SW 1271 (cell line): Measurements from ENCODE around the gene TEX22.

Experiments
- DNase-seq, 2 experiments: peaks; one replicate each; lab custom pipeline; 2025; lab: John Stamatoyannopoulos, UW

The TEX22 gene

DNA sequence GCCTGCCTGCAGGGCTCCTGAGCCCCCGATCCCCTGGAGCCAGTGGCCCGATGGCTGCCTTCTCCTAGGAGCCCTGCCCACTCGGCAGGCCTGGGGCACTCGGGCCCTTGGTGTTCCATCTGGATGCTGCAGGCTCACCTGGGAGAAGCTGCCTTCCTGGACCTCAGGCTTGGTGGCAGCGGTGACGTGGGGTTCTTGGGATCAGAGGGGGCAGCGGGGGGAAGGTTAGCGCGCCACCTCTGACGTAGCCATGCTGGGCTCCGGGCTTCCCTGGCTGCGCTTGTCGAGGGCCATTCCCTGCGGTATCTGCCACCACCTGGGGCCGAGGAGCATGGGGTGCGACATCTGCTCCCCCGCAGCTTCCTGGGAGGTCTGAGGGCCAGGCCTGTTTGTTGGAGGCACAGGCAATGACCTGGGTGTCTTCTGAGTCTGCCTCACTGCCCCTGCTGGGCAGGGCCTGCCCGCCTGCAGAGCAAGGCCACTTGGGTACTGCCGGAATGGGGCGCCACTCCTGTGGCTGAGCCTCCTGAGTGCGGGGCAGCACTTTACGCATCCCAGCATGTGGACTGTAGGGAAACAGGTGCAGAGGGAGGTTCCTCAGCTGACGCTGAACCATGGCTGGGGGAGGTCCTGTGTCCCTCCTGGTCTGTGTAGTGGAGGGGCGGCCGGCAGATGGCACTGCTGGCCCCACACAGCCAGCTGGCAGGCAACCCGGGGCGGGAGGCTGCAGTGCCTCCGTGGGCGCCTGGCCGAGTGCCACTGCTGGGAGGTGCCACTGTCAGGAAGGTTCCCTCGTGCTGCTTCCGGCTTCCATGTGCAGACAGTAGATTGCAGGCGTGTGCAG, 41.6 kb downstream of the TEX22 start:
- no peak for DNase-seq

DNA sequence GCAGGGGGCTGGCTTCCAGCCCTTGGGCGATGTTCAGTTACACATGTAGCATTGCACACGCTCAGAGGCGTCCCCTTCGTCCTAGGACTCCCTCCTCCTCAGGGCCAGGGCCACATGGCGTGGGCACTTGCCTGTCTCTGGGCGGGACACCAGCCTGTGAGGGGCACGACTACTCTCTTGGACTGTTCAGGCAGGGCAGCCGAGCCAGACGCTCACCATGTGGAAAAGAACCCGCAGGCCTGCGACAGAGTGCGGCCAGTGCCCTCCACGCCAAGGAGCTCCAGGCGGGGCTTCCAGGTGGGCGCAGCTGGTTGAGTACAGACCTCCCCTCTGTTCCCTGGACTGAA, 42.2 kb downstream of the TEX22 start:
- DNase-seq, result no peak

DNA sequence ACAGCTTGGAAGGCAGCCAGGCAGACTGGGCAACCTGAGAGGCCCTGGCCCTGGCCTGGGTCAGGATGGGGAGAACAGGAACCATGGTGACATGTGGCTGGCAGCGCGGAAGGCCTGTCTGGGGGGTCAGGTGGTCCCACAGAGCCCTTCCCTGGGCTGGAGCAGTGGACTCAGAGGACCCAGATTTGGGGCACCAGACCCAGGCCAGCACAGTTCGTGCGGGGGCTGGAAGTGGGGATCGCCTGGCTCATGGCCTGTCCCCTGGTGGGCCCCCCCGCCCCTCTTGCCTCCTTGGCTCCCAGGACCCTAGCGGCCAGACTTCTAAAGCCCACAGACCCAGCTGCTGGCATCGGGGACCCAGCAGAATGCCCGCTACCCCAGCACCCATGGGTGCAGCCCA, 42.7 kb downstream of the TEX22 start:
- DNase-seq, result no peak

DNA sequence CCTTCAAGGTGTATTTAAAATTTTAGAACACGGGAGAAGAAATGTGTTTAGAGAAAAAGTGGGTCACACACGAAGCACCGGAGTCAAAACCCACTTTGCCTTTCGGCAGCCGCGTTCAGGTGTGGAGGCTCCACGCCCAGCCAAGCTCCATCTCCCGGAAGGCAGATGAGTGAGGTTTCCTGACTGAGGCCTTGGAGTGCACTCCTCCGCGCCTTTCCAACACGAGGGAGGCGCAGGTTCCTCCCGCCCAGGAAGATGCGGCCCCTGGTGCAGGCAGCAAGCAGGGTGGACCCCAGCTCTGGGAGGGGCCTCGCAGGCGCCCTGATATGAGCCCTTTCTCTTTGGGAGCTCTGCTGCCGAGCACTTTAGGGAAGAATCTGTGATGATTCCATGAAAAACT, 43.8 kb downstream of the TEX22 start:
- no peak for DNase-seq

DNA sequence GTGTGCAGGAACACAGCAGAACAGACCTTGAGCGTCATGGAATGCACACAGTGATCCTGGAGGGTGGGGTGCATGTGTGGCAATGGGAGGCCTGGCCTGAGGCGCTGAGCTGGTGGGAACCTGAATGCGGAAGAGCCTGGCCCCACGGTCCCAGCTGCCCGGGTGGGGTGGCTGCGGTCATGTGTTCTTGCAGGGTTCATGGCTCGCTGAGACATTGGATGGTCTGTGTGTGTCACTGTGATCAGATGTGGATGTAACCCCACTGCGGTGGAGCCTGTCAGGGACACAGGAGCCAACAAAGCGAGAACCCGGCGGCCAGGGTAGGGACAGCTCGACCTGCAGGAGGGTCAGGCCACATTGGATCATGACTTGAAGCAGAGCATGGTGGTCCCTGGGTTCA, 44.5 kb downstream of the TEX22 start:
- no peak for DNase-seq

DNA sequence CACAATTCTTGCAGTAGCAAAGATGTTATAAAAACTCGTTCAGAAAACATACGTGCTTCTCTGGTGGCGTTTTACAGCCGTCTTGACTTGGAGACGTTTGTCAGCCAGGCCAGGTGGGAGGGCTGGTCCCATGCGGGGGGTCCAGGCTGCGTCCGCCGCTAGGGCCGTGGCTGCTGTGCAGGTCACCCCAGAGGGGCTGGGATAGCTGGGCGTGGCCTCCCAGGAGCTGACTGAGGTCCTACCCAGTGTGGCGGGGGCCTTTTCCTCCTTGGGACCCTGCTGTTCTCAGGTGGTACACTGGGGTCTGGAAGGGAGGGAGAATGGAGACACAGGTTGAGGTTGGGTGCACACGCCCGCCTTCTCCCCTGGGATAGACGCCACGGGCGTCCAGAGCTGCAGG, 46.5 kb downstream of the TEX22 start:
- DNase-seq, result no peak

DNA sequence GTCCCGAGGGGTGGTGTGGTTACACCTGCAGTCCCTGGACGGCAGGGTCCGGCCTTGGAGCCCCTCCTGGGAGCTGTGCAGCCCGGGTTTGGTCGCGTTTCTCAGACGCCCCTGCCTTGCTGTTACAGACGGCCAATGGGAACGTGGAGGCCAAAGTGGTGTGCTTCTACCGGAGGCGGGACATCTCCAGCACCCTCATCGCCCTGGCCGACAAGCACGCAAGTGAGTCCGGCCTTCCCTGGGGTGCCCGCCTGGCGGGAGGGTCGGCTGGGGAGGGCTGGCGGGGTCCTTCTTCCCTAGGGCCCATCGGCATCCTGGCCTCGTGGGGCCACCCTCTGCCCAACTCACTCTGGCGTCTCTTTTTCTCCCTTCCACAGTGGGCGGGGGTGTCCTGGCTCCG, 47.0 kb downstream of the TEX22 start:
- no peak for DNase-seq

DNA sequence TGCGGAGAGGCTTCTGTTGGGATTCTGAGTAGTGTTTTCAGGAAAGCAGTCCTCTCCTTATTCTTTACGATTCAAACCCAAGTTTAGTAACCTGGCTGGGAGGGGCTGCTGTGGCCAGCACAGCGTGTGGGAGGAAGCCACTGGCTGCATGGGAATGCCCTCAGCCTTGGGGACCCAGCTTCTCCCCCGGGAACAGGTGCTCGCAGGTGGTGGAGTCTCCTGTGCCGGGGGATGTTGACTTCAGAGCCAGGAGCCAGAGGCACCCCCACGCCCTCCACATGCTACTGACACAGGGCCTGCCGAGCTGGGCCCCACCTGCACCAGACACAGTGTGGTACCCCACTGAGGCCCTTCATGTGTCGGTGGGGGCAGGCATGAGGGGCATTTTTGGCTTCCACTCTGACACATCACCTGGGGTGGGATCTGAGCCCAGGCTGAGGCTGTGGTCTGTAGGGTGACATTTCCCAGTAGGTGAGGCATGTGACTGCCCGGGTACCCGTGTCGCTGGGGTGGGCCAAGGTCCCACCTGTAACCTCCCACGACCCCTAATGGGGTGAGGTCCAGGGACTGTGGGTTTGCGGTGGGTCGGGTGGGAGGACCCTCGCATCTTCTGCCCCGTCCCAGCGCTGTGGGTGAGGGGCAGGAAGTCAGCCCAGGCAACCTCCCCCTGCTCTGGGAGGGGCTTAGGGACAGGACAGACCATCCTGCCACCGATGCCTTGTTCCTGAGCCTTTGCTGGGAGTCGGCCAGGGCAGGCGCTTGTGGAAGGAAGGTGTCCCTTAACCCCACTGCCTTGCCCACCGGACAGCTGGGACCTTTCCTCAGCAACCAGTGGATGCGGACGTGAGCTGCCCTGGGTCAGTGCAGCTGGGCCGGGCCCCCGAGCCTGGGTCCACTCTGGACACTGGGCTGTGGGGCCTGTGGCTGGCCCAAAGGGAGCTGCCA, 47.8 kb downstream of the TEX22 start:
- DNase-seq, result no peak

DNA sequence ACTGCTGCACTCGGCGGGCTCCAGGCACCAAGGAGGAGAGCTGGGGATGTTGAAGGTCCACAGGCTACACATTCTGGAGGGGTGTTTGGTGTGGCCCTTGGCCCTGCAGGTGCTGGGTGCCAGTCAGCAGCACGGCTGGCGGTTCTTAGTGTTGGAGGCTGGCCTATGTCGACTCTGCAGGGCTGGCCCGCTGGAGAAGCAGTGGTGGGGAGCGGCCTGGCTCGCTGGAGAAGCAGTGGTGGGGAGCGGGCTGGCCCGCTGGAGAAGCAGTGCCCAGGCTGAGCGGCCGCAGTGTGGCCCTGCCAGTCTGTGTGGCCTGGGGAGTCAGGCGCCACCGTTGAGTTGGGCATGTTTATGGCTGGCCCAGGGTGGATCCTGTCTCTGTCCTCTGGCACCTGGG, 48.6 kb downstream of the TEX22 start:
- no peak for DNase-seq

DNA sequence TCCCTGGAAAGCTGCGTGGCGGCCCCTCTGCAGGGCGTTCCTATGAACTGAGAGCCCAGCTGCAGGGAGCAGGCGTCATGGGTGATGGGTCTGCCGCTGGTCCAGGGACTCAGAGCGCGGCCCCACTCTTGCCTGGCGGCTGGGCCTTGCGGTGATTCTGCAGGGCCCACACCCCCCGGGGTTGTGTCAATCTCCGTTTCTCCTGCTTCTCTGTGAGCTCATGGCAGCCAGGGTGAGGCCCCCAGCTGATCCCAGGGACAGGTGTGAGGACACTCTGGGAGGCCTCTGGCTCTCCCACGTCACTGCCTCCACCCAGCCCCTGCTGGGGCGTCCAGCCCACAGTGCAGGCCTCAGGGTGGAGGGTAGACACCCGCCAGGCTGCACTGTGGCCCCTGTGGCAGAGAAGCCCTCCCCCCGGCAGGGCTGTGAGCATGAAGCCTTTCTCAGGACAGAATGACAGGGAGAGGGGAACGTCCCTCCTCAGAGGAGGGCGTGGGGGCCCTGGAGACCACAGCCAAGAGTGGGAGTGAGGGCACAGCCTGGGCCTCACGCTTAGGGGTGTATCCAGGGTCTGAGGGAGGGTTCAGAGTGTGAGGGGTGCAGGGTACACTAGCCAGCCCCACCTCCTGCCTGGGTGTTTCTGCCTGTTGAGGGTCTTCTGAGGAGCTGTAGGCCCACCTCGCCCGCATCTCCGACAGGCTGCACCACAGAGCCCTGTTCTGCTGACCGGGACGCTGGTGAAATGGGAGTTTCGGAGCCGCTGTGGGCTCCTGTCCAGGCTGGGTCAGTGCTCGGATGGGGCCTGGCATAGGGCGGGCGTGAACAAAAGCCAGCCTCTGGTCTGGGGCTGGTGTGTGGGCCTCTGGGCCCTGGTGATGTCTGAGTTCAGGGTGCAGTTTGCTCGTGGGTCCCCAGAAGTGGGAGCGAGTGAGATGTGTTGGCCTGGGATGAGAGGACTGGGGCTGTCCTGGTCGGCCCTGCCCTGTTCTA, 49.6 kb downstream of the TEX22 start:
- DNase-seq, result no peak

DNA sequence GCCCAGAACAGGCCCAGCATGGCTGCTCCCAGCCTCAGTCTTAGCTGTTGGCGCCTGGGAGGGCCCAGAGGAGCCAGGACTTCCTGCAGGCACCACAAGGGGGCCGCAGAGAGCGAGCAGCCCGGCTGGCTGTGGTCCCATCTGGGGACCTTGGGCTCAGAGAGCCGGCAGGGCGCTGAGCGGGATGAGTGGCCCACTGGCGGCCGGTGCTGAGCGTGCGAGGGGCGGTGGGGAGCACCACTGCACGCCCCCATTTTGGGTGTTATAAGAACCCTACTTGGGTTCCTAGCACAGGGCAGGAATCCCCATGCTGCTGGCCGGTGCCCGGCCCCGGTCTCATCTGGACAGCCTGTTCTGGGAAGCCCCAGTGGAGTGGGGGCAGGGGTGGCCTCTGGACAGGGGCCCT, 50.4 kb downstream of the TEX22 start:
- no peak for DNase-seq

DNA sequence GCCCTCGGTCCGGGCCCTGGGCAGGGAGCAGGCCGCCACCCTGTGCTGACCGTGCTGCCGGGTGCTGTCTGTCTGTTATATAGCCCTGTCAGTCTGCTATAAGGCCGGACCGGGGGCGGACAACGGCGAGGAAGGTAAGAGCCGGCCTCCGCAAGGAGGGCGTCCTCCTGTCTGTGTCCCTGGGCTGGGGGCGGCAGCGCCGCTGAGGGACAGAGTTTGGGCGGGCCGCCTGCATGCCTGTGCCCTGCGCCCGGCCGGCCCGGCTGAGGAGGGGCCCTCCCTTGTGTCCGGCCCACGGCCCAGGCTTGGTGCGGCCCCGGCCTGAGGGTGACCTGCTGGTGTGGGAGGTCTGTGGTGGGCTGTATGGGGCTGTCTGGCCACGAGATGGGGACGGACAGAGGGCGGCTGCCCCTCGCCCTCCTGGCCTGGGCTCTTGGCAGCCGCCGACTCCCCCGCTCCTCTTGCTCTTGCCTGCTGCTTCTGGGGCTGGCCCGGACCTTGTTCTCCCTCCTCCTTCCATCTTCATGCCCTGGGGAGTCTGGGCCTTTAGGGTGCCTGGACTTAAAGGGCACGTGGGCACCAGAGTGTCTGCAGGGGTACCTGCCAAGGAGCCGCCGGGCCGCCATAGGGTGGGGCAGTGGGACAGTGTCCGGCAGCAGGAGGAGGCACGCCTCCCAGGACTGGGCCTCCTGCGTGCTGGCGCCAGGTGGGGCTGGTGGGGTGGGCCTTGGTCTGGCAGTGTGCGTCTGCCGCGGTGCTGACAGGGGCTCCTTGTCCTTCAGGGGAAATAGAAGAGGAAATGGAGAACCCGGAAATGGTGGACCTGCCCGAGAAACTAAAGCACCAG, 51.2 kb downstream of the TEX22 start:
- DNase-seq, result no peak

DNA sequence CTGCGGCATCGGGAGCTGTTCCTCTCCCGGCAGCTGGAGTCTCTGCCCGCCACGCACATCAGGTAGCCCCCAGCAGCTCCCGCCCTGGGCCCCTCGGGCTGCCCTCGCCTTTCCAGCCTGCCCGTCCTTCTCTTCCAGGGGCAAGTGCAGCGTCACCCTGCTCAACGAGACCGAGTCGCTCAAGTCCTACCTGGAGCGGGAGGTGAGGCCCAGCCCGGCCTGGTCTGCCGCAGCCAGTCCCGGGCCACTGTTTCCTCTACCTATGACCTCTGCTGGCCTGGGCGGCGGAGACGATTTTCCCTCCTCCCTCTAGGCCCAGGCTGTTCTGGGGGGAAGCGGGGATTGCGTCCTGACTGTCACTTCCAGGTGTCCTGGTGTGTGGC, 51.8 kb downstream of the TEX22 start:
- DNase-seq, result no peak

DNA sequence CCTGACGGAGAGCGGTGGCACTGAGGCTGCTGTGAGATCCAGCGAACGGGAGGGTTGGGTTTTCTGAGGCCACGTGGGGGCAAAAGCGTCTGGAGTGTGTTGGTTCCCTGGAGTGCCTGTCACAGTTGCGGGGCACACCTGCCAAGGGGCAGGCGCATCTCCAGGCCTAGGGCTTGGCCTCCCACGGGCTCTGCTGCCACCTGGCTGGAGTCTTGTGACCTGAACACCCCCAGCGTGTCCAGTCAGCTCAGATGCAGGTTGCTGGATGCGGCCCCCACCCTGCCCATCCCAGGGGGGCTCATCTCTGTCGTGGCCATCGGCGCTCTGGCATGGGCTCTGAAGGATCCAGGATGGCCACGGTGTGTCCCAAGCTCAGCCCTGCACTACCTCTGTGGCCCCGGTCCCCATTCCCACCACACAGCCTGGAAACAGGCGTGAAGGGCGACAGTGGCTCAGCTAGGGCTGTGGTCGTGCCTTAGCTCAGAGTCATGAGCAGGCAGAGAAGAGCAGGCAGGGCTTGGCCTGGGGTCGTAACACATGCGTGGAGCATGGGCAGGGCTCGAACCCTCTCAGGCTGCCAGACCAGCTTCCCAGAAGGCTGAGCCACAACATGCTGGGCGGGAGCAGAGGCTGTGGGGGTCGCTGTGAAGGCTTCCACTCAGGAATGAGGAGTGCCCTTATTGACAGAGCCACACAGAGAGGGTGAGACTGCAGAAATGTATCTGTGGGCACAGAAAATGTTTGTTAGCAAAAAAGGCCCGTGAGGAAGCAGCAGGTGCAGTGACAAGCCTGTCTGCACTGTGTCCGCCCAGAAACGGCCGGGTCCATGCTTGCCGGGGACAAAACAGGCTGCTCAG, 52.8 kb downstream of the TEX22 start:
- DNase-seq, result no peak

DNA sequence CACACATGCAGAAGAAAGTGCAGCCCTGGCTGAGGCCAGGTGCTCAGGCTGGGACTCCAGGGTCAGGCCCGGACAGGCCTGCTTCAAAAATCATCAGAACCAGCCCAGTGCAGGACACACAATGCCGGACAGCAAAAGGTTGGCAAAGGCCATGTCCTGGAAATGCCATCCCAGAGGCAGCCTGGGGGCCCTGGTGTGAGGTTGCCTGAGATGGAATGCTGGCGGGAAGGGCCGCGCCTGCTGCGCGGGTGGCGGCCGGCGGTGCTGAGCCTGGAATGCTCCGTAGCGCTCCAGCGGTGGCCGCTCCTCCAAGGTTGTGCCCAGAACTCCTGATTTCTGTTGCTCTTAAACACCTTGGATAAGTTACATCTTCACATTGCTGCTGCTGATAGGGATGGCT, 54.6 kb downstream of the TEX22 start:
- DNase-seq, result no peak

DNA sequence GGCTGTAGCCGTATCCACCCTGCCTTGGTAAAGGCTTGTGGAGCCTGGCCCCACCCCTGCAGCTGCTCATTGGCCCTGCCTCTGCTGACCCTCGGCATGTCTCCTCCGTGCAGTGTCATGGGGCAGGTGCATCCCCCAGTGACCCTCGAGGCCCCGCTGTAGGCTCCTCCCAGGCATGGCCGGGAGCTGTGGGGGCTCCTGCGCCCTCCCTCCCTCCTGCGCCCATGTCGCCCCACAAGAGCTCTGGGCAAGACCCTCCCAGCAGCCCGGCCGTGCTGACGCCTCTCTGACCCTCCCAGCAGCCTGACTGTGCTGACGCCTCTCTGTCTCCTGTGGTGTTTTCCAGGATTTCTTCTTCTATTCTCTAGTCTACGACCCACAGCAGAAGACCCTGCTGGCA, 55.5 kb downstream of the TEX22 start:
- DNase-seq, result no peak

DNA sequence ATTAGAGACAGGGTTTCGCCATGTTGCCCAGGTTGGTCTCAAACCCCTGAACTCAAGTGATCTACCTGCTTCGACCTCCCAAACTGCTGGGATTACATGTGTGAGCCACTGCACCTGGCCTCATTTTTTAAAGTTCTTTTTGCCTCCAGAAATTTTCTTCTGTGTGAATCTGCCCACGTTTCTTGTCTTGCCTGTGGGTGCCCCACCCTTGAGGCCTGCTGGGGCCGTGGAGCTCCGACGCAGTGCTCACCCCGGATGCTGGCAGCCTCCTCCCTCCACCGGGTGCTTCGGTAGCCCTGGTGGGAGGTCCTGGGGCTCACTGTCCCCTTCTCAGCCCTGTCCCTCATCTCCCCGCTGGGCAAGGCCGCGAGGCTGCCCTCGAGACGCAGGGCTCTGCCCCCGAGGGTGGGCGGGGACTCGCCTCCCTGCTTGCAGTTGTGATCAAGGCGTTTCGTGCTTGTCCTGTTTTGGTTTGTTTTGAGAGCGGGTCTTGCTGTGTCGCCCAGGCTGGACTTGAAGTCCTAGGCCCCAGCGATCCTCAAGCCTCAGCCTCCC, 56.8 kb downstream of the TEX22 start:
- DNase-seq, result no peak

DNA sequence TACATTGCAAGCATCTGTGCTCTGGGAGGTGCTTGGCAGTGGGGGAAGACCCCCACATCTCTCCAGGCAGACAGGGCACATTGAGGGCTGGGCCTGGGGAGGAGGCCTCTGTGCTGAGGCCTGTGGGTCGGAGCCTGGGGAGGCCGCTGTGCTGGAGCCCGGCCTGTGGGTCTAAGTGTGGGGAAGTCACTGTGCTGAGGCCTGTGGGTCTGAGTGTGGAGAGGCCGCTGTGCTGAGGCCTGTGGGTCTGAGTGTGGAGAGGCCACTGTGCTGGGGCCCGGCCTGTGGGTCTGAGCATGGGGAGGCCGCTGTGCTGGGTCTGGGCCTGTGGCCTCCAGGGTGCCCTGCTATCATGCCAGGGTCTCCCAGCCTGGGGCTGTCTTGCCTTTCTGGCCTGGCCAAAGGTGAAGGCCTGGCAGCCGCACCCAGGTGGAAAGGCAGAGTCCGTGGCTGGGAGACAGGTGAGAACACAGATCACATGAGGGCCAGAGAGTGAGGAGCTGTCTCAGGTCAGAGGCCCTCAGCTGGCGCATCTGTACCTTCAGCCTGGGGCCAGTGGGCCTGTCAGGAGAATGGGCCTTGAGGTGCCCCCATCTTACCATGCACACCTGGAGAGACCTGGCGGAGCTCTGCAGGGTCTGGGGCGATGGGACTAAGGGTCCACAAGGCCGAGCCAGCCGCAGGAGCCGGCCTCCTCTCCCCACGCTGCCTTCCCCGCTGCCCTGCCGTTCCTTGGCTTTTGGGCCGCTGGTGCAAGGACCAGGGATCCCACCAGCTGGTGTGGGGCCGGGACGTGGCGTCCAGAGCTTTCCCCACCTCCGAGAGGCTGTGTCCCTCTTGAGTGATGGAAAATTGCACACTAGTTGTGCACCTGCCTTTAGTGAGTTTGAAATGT, 57.7 kb downstream of the TEX22 start:
- no peak for DNase-seq
